Gastroesophageal sphincter (tissue), 4 donors: ENCODE data around the gene ERMP1. TPM values are rescaled to one million over a fixed set of nuclear protein-coding genes. Genes with fewer than 3 reads are reported as not detected.
A peak's percentile ranks its signal among the peaks of the same experiment; 100 is the strongest.

Source experiments
- ATAC-seq: fragments of 150-250 bp; one replicate; pipeline ENCODE4 v1.9.1; 2016; ENCODE audit warnings: mild to moderate bottlenecking, moderate library complexity
- H3K27ac ChIP-seq, 4 donors: fragments of 200-600 bp; sonication (generic) in 3 of 4; 1 replicate in 3 of 4; 2 replicates in 1 of 4; pipeline ENCODE4 v1.5.1; 2016 to 2019
- H3K27me3 ChIP-seq: fragments of 200-600 bp; sonication (generic); one replicate; pipeline ENCODE4 v1.5.1; 2019
- H3K36me3 ChIP-seq, 2 donors: fragments of 200-600 bp; sonication (generic); one replicate each; pipeline ENCODE4 v1.5.1; 2019; ENCODE audit warnings: control low read depth in 1 of 2
- H3K4me1 ChIP-seq, 3 donors: fragments of 200-600 bp; sonication (generic); 1 replicate in 2 of 3; 2 replicates in 1 of 3; pipeline ENCODE4 v1.5.1; 2016 to 2019; ENCODE audit warnings: control low read depth in 2 of 3
- H3K4me3 ChIP-seq, 2 donors: fragments of 200-600 bp; sonication (generic); one replicate each; pipeline ENCODE4 v1.5.1; 2019; ENCODE audit warnings: mild to moderate bottlenecking in 1 of 2, moderate library complexity in 1 of 2
- H3K9me3 ChIP-seq, 3 donors: fragments of 200-600 bp; sonication (generic); one replicate each; pipeline ENCODE4 v1.5.1; 2017 to 2019; ENCODE audit warnings: control low read depth in 2 of 3
- EP300 ChIP-seq: sonication (generic); formaldehyde crosslinking; IDR thresholded peaks from one replicate; pipeline ENCODE4 v1.6.1; 2017; ENCODE audit warnings: antibody characterized with exemption, mild to moderate bottlenecking
- POLR2A ChIP-seq, 2 donors: fragments of 450-650 bp; IDR thresholded peaks; one replicate each; pipeline ENCODE4 v1.6.1; 2017; ENCODE audit warnings: antibody characterized with exemption in 2 of 2, mild to moderate bottlenecking in 2 of 2, moderate library complexity in 1 of 2
- POLR2AphosphoS5 ChIP-seq: sonication (generic); formaldehyde crosslinking; IDR thresholded peaks from one replicate; pipeline ENCODE4 v1.6.1; 2017; ENCODE audit warnings: antibody characterized with exemption
- WGBS, 2 donors: methylation state at CpG; one replicate each; pipeline ENCODE4 v1.1.5; 2018; ENCODE audit warnings: low coverage in 1 of 2; 5-methylcytosine and 5-hydroxymethylcytosine counted together
- total RNA-seq, 4 donors: library from RNA; depleted of rRNA; stranded (reverse); fragments of >200 nt; gene quantifications; one replicate each; pipeline ENCODE4 v1.1.0, GENCODE V29; 2016
- TF ChIP-seq, protein P1 (sequence below), 4 experiments: fragments of 200-600 bp in 2 of 4; fragments of 450-650 bp in 2 of 4; sonication (generic) in 1 of 4; IDR thresholded peaks; one replicate each; pipeline ENCODE4 v1.5.1; 2017 to 2019; ENCODE audit warnings: antibody characterized with exemption in 4 of 4, mild to moderate bottlenecking in 2 of 4, moderate library complexity in 2 of 4

ERMP1 gene
- total RNA-seq, 4 donors from 2014 or later, result 6.6 to 12.2 (median 11.7) TPM

DNA sequence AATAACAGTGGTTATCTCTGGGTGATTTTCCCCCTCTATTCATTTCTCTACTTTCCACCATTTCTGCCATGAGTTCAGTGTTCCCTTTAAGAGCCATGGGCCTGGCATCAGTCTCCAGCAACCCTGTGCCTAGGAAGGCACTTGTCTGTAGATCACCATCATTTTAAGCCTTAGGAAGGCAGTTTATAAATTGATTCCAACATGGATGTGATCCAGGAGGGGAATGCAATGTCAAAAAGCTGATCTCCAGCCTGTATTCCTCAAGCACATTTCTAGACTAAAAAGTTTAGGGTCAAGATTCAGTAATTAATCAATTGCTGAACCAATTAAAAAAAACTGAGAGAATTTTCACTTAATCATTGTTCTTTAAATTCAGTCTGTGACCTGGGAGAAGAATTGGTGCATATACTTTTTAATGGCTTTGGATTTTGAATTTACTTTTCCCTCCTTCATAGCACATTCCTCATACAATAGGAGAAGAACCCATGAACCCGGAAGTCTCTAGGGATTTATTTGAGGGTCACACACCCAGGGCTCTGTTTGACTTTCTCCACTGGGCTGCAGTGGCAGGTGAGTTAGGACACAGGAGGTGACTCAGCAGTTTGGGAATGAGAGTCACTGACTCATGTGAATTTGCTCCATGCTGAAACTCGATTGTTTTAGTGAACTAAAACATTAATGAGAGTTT, 6.1 kb upstream of the ERMP1 start:
- peaks cover 0 to 26% (median 0%) of the 10 kb centered on the region in 3 donors for H3K4me1 ChIP-seq
- TF ChIP-seq POLR2A (IDR thresholded peaks at IDR 0.05), result no peak
- TF ChIP-seq, protein P1, sequence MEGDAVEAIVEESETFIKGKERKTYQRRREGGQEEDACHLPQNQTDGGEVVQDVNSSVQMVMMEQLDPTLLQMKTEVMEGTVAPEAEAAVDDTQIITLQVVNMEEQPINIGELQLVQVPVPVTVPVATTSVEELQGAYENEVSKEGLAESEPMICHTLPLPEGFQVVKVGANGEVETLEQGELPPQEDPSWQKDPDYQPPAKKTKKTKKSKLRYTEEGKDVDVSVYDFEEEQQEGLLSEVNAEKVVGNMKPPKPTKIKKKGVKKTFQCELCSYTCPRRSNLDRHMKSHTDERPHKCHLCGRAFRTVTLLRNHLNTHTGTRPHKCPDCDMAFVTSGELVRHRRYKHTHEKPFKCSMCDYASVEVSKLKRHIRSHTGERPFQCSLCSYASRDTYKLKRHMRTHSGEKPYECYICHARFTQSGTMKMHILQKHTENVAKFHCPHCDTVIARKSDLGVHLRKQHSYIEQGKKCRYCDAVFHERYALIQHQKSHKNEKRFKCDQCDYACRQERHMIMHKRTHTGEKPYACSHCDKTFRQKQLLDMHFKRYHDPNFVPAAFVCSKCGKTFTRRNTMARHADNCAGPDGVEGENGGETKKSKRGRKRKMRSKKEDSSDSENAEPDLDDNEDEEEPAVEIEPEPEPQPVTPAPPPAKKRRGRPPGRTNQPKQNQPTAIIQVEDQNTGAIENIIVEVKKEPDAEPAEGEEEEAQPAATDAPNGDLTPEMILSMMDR (IDR thresholded peaks at IDR 0.05), result no peak
- TF ChIP-seq POLR2AphosphoS5, result no peak
- no peak for TF ChIP-seq EP300
- H3K36me3 ChIP-seq, result peaks cover 0 to 4% of the 10 kb centered on the region in 2 donors
- ATAC-seq, result no peak
- WGBS, 2 donors, result 39 to 53% methylated on average over 2 of the region's 2 CpGs
- no peak overlapping the region for H3K27ac ChIP-seq
- H3K9me3 ChIP-seq, result no peaks in the 10 kb centered on the region
- H3K4me3 ChIP-seq, result no peak overlapping the region
- no peaks in the 10 kb centered on the region for H3K27me3 ChIP-seq

DNA sequence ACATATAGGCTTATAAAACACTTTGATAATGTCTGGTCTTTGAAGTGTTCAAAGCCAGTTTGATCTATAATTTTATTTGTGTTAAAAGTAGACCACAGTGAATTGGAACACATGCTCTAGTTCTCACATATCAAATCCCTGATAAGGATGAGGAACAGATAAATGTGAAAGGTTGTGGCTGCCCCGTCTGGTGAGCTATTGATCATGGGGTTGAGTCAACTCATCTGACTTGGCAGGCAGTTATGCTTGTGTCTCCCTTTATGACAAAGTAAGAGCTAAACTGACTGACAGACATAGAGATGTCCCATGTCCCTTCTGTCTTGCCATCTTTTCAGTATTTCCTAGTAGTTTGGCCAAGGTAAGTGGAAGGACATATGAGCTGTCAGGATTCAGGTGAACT, 2.9 kb upstream of the ERMP1 start:
- no peak overlapping the region for H3K4me3 ChIP-seq
- WGBS, 2 donors, result 100% methylated on average over 1 of the region's 1 CpG; no CpG with 5 or more reads in 1 of the 2 donors
- no peak for ATAC-seq
- no peaks in the 10 kb centered on the region for H3K9me3 ChIP-seq
- H3K4me1 ChIP-seq, result peaks cover 3 to 38% (median 3%) of the 10 kb centered on the region in 3 donors
- no peaks in the 10 kb centered on the region for H3K27me3 ChIP-seq
- no peak for TF ChIP-seq POLR2A (IDR thresholded peaks at IDR 0.05)
- TF ChIP-seq EP300, result no peak
- no peak for TF ChIP-seq POLR2AphosphoS5
- TF ChIP-seq, protein P1 (IDR thresholded peaks at IDR 0.05), result no peak
- no peak overlapping the region for H3K27ac ChIP-seq
- no peaks in the 10 kb centered on the region for H3K36me3 ChIP-seq

DNA sequence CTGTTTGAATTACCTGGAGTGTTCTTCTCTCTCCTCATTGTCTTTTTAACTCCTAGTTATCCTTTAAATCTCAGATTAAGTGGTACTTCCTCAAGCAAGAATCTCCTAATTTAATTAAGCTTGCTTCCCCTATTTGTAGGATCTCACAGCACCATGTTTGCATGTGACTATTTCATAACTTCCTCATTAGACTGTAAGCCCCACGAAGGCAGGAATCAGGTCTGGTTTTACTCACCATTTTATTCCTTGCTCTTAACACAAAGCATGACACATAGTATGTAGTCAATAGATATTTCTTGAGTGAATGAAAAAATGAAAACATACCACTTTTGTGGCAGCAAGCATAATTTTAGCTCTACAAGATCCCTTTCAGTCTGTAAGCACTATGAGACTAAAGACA, 1.3 kb upstream of the ERMP1 start:
- Histone ChIP-seq H3K9me3 (no peaks in the 10 kb centered on the region), H3K27me3 (no peaks in the 10 kb centered on the region), H3K36me3 (peaks cover 0 to 9% of the 10 kb centered on the region in 2 donors), H3K27ac (no peak overlapping the region), H3K4me1 (peaks cover 3 to 33% (median 3%) of the 10 kb centered on the region in 3 donors), H3K4me3 (no peak overlapping the region)
- no peak for TF ChIP-seq POLR2A (IDR thresholded peaks at IDR 0.05)
- no peak for TF ChIP-seq EP300
- TF ChIP-seq, protein P1 (IDR thresholded peaks at IDR 0.05), result no peak
- TF ChIP-seq POLR2AphosphoS5, result no peak
- no peak for ATAC-seq
- 88 to 93% methylated on average over 1 of the region's 1 CpG for WGBS, 2 donors

DNA sequence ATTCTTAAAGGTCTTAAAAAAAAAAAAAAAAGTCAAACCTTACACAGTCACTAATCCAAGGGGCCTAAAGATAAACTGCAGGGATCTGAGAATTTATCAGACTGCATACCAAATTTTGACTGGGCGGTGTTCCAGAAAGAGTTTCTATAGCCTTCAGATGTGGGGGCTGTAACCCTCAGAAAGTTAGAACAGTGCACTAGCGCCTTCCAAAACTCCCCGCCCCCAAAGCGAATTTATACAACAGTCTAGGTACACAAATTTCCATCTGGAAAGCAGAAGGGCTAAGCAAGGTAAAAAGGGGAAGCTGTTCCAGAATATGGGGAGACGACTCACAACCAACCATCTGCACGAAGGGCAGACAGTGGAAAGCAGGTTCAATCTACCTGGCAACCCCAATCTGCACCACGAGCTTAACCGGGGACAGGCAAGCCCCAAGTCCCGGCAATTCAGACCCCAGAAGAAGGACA, 813 bp downstream of the ERMP1 start:
- H3K4me1 ChIP-seq, result peaks cover 3 to 32% (median 3%) of the 10 kb centered on the region in 3 donors
- peak overlapping the region; percentile 66 to 96 for H3K4me3 ChIP-seq
- H3K27ac ChIP-seq, result peak overlapping the region in 3 of 4 donors; percentile 77 to 85 (median 84)
- no peaks in the 10 kb centered on the region for H3K9me3 ChIP-seq
- no peaks in the 10 kb centered on the region for H3K27me3 ChIP-seq
- ATAC-seq, result no peak
- 8 to 10% methylated on average over 3 to 6 of the region's 9 CpGs for WGBS, 2 donors
- peaks cover 0 to 27% of the 10 kb centered on the region in 2 donors for H3K36me3 ChIP-seq
- TF ChIP-seq, protein P1 (IDR thresholded peaks at IDR 0.05), result no peak
- no peak for TF ChIP-seq EP300
- TF ChIP-seq POLR2A (IDR thresholded peaks at IDR 0.05), result no peak
- TF ChIP-seq POLR2AphosphoS5, result no peak
